Mesothelial cell of epicardium (in vitro differentiated cells): ENCODE measurements around the gene MVK. TPM values are rescaled to one million over a fixed set of nuclear protein-coding genes. Genes with fewer than 3 reads are reported as not detected.

ENCODE experiments used
- DNase-seq, 2 experiments: peaks; one replicate each; pipeline ENCODE4 v3.0.0; 2021; ENCODE audit warnings: low spot score in 2 of 2; ENCODE audit not compliant: unreplicated experiment in 2 of 2
- H3K27ac Mint-ChIP-seq: 2 replicates; pipeline ENCODE4 v1.8.0; 2021; ENCODE audit warnings: mixed read lengths
- H3K27me3 Mint-ChIP-seq: 2 replicates; pipeline ENCODE4 v1.8.0; 2021; ENCODE audit warnings: low read depth, mixed read lengths
- H3K36me3 Mint-ChIP-seq: 2 replicates; pipeline ENCODE4 v1.8.0; 2021; ENCODE audit warnings: mixed read lengths
- H3K4me1 Mint-ChIP-seq: 2 replicates; pipeline ENCODE4 v1.8.0; 2021; ENCODE audit warnings: mixed read lengths
- H3K4me3 Mint-ChIP-seq: 2 replicates; pipeline ENCODE4 v1.8.0; 2021; ENCODE audit warnings: mild to moderate bottlenecking, moderate library complexity, mixed read lengths
- H3K9me3 Mint-ChIP-seq: 2 replicates; pipeline ENCODE4 v1.8.0; 2021; ENCODE audit warnings: mixed read lengths
- CTCF ChIP-seq: fragments of 200-600 bp; sonication (generic); IDR thresholded peaks from one replicate; pipeline ENCODE4 v1.5.0; 2021; ENCODE audit warnings: antibody characterized with exemption; ENCODE audit not compliant: unreplicated experiment
- total RNA-seq: library from RNA; stranded (reverse); gene quantifications from 3 replicates; pipeline ENCODE4 v1.2.1, GENCODE V29; 2021

MVK gene
- total RNA-seq, 1 donor from 2014 or later = 18.0 TPM

GRCh38 chr12:109631751-109632150 is 58.2 kb downstream of the MVK start:
- no peak for DNase-seq
- Mint-ChIP-seq H3K4me3 (no peak overlapping the region), H3K27ac (no peak overlapping the region), H3K4me1 (no peaks in the 10 kb centered on the region), H3K36me3 (no peaks in the 10 kb centered on the region), H3K27me3 (peaks cover 48% of the 10 kb centered on the region), H3K9me3 (no peaks in the 10 kb centered on the region)
- TF ChIP-seq CTCF = no peak

- H3K4me3 Mint-ChIP-seq = no peak overlapping the region
- no peak for TF ChIP-seq CTCF
- no peaks in the 10 kb centered on the region for H3K9me3 Mint-ChIP-seq
- H3K27ac Mint-ChIP-seq = no peak overlapping the region
- no peak for DNase-seq
- H3K36me3 Mint-ChIP-seq = no peaks in the 10 kb centered on the region
- no peaks in the 10 kb centered on the region for H3K4me1 Mint-ChIP-seq
- peaks cover 45% of the 10 kb centered on the region for H3K27me3 Mint-ChIP-seq
These were observed 58.7 kb downstream of the MVK start for GRCh38 chr12:109632342-109632741.

GRCh38 chr12:109635717-109636116 is 62.1 kb downstream of the MVK start:
- peaks cover 18% of the 10 kb centered on the region for H3K27me3 Mint-ChIP-seq
- no peak for DNase-seq
- no peaks in the 10 kb centered on the region for H3K36me3 Mint-ChIP-seq
- no peaks in the 10 kb centered on the region for H3K4me1 Mint-ChIP-seq
- no peak overlapping the region for H3K4me3 Mint-ChIP-seq
- TF ChIP-seq CTCF = no peak
- no peak overlapping the region for H3K27ac Mint-ChIP-seq
- H3K9me3 Mint-ChIP-seq = no peaks in the 10 kb centered on the region

- H3K9me3 Mint-ChIP-seq = no peaks in the 10 kb centered on the region
- DNase-seq = no peak
- no peak overlapping the region for H3K27ac Mint-ChIP-seq
- TF ChIP-seq CTCF = no peak
- peaks cover 9% of the 10 kb centered on the region for H3K27me3 Mint-ChIP-seq
- no peak overlapping the region for H3K4me3 Mint-ChIP-seq
- no peaks in the 10 kb centered on the region for H3K4me1 Mint-ChIP-seq
- no peaks in the 10 kb centered on the region for H3K36me3 Mint-ChIP-seq
These were observed 63.8 kb downstream of the MVK start for GRCh38 chr12:109637348-109637747.

GRCh38 chr12:109637996-109638395 is 64.4 kb downstream of the MVK start:
- no peak overlapping the region for H3K4me3 Mint-ChIP-seq
- H3K27ac Mint-ChIP-seq = no peak overlapping the region
- no peaks in the 10 kb centered on the region for H3K36me3 Mint-ChIP-seq
- no peaks in the 10 kb centered on the region for H3K4me1 Mint-ChIP-seq
- H3K9me3 Mint-ChIP-seq = no peaks in the 10 kb centered on the region
- TF ChIP-seq CTCF = no peak
- no peak for DNase-seq
- H3K27me3 Mint-ChIP-seq = peaks cover 7% of the 10 kb centered on the region

GRCh38 chr12:109638735-109639134 is 65.1 kb downstream of the MVK start:
- Mint-ChIP-seq H3K4me3 (no peak overlapping the region), H3K36me3 (no peaks in the 10 kb centered on the region), H3K4me1 (no peaks in the 10 kb centered on the region), H3K9me3 (no peaks in the 10 kb centered on the region), H3K27ac (no peak overlapping the region), H3K27me3 (peaks cover 1% of the 10 kb centered on the region)
- TF ChIP-seq CTCF = no peak
- DNase-seq = no peak
